HG02759 (cell line): ENCODE measurements around the gene GORASP1.

Source experiments
- ATAC-seq: cut with Tn5 transposase; IDR thresholded peaks from one replicate; pipeline ENCODE4 v1.9.1; 2021; ENCODE audit warnings: mild to moderate bottlenecking, moderate library complexity; ENCODE audit not compliant: unreplicated experiment

GORASP1 gene

GRCh38 chr3:39126532-39127071 is 19.2 kb upstream of the GORASP1 start:
- no peak for ATAC-seq

- no peak for ATAC-seq
Measured at GRCh38 chr3:39125841-39126500, 18.5 kb upstream of the GORASP1 start.

GRCh38 chr3:39124876-39125840 is 17.7 kb upstream of the GORASP1 start:
- ATAC-seq, result no peak

- peak; percentile 78 for ATAC-seq
Measured at GRCh38 chr3:39122813-39123212, 15.4 kb upstream of the GORASP1 start.

- ATAC-seq, result no peak
Measured at GRCh38 chr3:39121621-39122020, 14.2 kb upstream of the GORASP1 start.

- no peak for ATAC-seq
Measured at GRCh38 chr3:39118931-39119660, 11.7 kb upstream of the GORASP1 start.

- ATAC-seq, result no peak
Measured at GRCh38 chr3:39118079-39118478, 10.7 kb upstream of the GORASP1 start.

GRCh38 chr3:39115870-39116269 is 8.4 kb upstream of the GORASP1 start:
- ATAC-seq, result no peak

- ATAC-seq, result no peak
Measured at GRCh38 chr3:39114456-39114855, 7.0 kb upstream of the GORASP1 start.

- ATAC-seq, result no peak
Measured at GRCh38 chr3:39113291-39113690, 5.9 kb upstream of the GORASP1 start.

GRCh38 chr3:39112535-39112934 is 5.1 kb upstream of the GORASP1 start:
- no peak for ATAC-seq

- no peak for ATAC-seq
Measured at GRCh38 chr3:39112113-39112512, 4.7 kb upstream of the GORASP1 start.

- ATAC-seq, result no peak
Measured at GRCh38 chr3:39110041-39110639, 2.7 kb upstream of the GORASP1 start.

- no peak for ATAC-seq
Measured at GRCh38 chr3:39109086-39109485, 1.7 kb upstream of the GORASP1 start.

- peak; percentile 74 for ATAC-seq
Measured at GRCh38 chr3:39108200-39108710, 828 bp upstream of the GORASP1 start.

GRCh38 chr3:39106851-39107387 is 508 bp downstream of the GORASP1 start:
- ATAC-seq, result peak; percentile 13

GRCh38 chr3:39106281-39106811 is 1.1 kb downstream of the GORASP1 start:
- no peak for ATAC-seq

- no peak for ATAC-seq
Measured at GRCh38 chr3:39105687-39106063, 1.8 kb downstream of the GORASP1 start.

GRCh38 chr3:39104961-39105686 is 2.3 kb downstream of the GORASP1 start:
- no peak for ATAC-seq
